H9 (cell line): ENCODE measurements around the gene TGM3. TPM values are rescaled to one million over a fixed set of nuclear protein-coding genes. Genes with fewer than 3 reads are reported as not detected.

Experiments
- DNase-seq: peaks from one replicate; pipeline ENCODE4 v3.0.0-alpha.2; 2017
- H2AFZ ChIP-seq: one replicate; pipeline ENCODE4 v1.6.1; 2013; ENCODE audit warnings: mild to moderate bottlenecking, low read length, control low read depth, moderate library complexity
- H2AK5ac ChIP-seq: 2 replicates; pipeline ENCODE4 v1.6.1; 2013; ENCODE audit warnings: low read length, control low read depth, mixed read lengths; ENCODE audit not compliant: insufficient read length
- H2BK120ac ChIP-seq: one replicate; pipeline ENCODE4 v1.6.1; 2013; ENCODE audit warnings: low read depth, mild to moderate bottlenecking, low read length, control low read depth, inconsistent platforms; ENCODE audit not compliant: poor library complexity, severe bottlenecking
- H2BK12ac ChIP-seq: 2 replicates; pipeline ENCODE4 v1.6.1; 2013; ENCODE audit warnings: low read length, control low read depth, mixed read lengths, low read depth; ENCODE audit not compliant: insufficient read length
- H2BK15ac ChIP-seq: 2 replicates; pipeline ENCODE4 v1.6.1; 2013; ENCODE audit warnings: low read depth, low read length, control low read depth
- H2BK20ac ChIP-seq: one replicate; pipeline ENCODE4 v1.6.1; 2013; ENCODE audit warnings: low read depth, mild to moderate bottlenecking, low read length, control low read depth, inconsistent platforms; ENCODE audit not compliant: poor library complexity, severe bottlenecking
- H2BK5ac ChIP-seq: 2 replicates; pipeline ENCODE4 v1.6.1; 2013; ENCODE audit warnings: low read length, control low read depth, mixed read lengths; ENCODE audit not compliant: insufficient read length
- H3K14ac ChIP-seq: 2 replicates; pipeline ENCODE4 v1.6.1; 2013; ENCODE audit warnings: low read length, control low read depth; ENCODE audit not compliant: insufficient read depth
- H3K18ac ChIP-seq: 2 replicates; pipeline ENCODE4 v1.6.1; 2013; ENCODE audit warnings: low read depth, mild to moderate bottlenecking, mixed read lengths, low read length, control low read depth; ENCODE audit not compliant: insufficient read length
- H3K23ac ChIP-seq: 2 replicates; pipeline ENCODE4 v1.6.1; 2013; ENCODE audit warnings: low read length, control low read depth, mixed read lengths, low read depth; ENCODE audit not compliant: insufficient read length
- H3K23me2 ChIP-seq: 2 replicates; pipeline ENCODE4 v1.6.1; 2013; ENCODE audit warnings: low read depth, mild to moderate bottlenecking, mixed read lengths, low read length, control low read depth; ENCODE audit not compliant: insufficient read length, poor library complexity, severe bottlenecking
- H3K27ac ChIP-seq: 2 replicates; pipeline ENCODE4 v1.5.1; 2013; ENCODE audit warnings: low read length, control low read depth, mixed read lengths, low read depth; ENCODE audit not compliant: insufficient read length
- H3K27me3 ChIP-seq: 2 replicates; pipeline ENCODE4 v1.6.1; 2013; ENCODE audit warnings: low read length, control low read depth, inconsistent platforms; ENCODE audit not compliant: insufficient read depth
- H3K4ac ChIP-seq: 2 replicates; pipeline ENCODE4 v1.6.1; 2013; ENCODE audit warnings: low read depth, mild to moderate bottlenecking, control low read depth, inconsistent platforms, low read length, moderate library complexity
- H3K4me1 ChIP-seq: 2 replicates; pipeline ENCODE4 v1.6.1; 2013; ENCODE audit warnings: low read length, control low read depth, inconsistent platforms; ENCODE audit not compliant: insufficient read depth
- H3K4me2 ChIP-seq: 2 replicates; pipeline ENCODE4 v1.6.1; 2013; ENCODE audit warnings: low read length, control low read depth, mixed read lengths; ENCODE audit not compliant: insufficient read length, insufficient read depth
- H3K56ac ChIP-seq: 2 replicates; pipeline ENCODE4 v1.6.1; 2013; ENCODE audit warnings: low read depth, mild to moderate bottlenecking, mixed read lengths, low read length, control low read depth; ENCODE audit not compliant: insufficient read length
- H3K79me1 ChIP-seq: 2 replicates; pipeline ENCODE4 v1.6.1; 2013; ENCODE audit warnings: low read depth, mild to moderate bottlenecking, moderate library complexity, low read length, control low read depth, inconsistent platforms; ENCODE audit not compliant: insufficient read depth, poor library complexity, severe bottlenecking
- H3K79me2 ChIP-seq: 2 replicates; pipeline ENCODE4 v1.6.1; 2013; ENCODE audit warnings: low read length, control low read depth, inconsistent platforms; ENCODE audit not compliant: insufficient read depth
- H3K9ac ChIP-seq: 2 replicates; pipeline ENCODE4 v1.6.1; 2013; ENCODE audit warnings: low read length, control low read depth, mixed read lengths; ENCODE audit not compliant: insufficient read length; ENCODE audit errors: extremely low read depth
- H3K9me3 ChIP-seq: one replicate; pipeline ENCODE4 v1.6.1; 2013; ENCODE audit warnings: low read depth, low read length, inconsistent platforms; ENCODE audit not compliant: control insufficient read depth
- H3T11ph ChIP-seq: one replicate; pipeline ENCODE4 v1.6.1; 2013; ENCODE audit warnings: mild to moderate bottlenecking, low read length, control low read depth, inconsistent platforms
- H4K20me1 ChIP-seq: one replicate; pipeline ENCODE4 v1.6.1; 2013; ENCODE audit not compliant: control insufficient read depth, insufficient read length, insufficient read depth
- H4K5ac ChIP-seq: 2 replicates; pipeline ENCODE4 v1.6.1; 2013; ENCODE audit warnings: low read depth, mild to moderate bottlenecking, mixed read lengths, low read length, control low read depth; ENCODE audit not compliant: insufficient read length
- H4K8ac ChIP-seq: replicated peaks from 2 replicates; pipeline ENCODE4 v1.6.1; 2013; ENCODE audit warnings: low read length, control low read depth, mixed read lengths, low read depth; ENCODE audit not compliant: insufficient read length
- H4K91ac ChIP-seq: 2 replicates; pipeline ENCODE4 v1.6.1; 2013; ENCODE audit warnings: low read depth, mild to moderate bottlenecking, moderate library complexity, mixed read lengths, low read length, control low read depth; ENCODE audit not compliant: insufficient read length
- H3K27ac Mint-ChIP-seq, 3 experiments: 2 replicates in 2 of 3; 3 replicates in 1 of 3; pipeline ENCODE4 v1.8.0; 2020 to 2021; ENCODE audit warnings: mixed read lengths in 3 of 3, mild to moderate bottlenecking in 1 of 3, moderate library complexity in 1 of 3
- H3K27me3 Mint-ChIP-seq: 2 replicates; pipeline ENCODE4 v1.8.0; 2021; ENCODE audit warnings: low read depth, mild to moderate bottlenecking, moderate library complexity, mixed read lengths
- H3K36me3 Mint-ChIP-seq, 3 experiments: 2 replicates in 2 of 3; 3 replicates in 1 of 3; pipeline ENCODE4 v1.8.0; 2020 to 2021; ENCODE audit warnings: low read depth in 3 of 3, mixed read lengths in 3 of 3; ENCODE audit not compliant: insufficient read depth in 1 of 3
- H3K4me1 Mint-ChIP-seq, 2 experiments: 2 replicates each; pipeline ENCODE4 v1.8.0; 2020; ENCODE audit warnings: mixed read lengths in 2 of 2
- H3K4me3 Mint-ChIP-seq, 2 experiments: 2 replicates in 1 of 2; 3 replicates in 1 of 2; pipeline ENCODE4 v1.8.0; 2020 to 2021; ENCODE audit warnings: mild to moderate bottlenecking in 2 of 2, mixed read lengths in 2 of 2, moderate library complexity in 1 of 2
- H3K9me3 Mint-ChIP-seq, 2 experiments: 2 replicates in 1 of 2; 3 replicates in 1 of 2; pipeline ENCODE4 v1.8.0; 2020; ENCODE audit warnings: mild to moderate bottlenecking in 2 of 2, mixed read lengths in 2 of 2, moderate library complexity in 1 of 2
- WGBS: extraction: QIAGEN DNeasy Blood & Tissue Kit; methylation state at CpG from one replicate; pipeline ENCODE4 v1.1.7; 2013; ENCODE audit warnings: missing lambda C conversion rate, low lambda C conversion rate, mixed read lengths; ENCODE audit not compliant: insufficient read length; ENCODE audit errors: extremely low coverage; 5-methylcytosine and 5-hydroxymethylcytosine counted together
- total RNA-seq: library from RNA; stranded (reverse); gene quantifications from 2 replicates; pipeline ENCODE4 v1.2.1, GENCODE V29; 2021
- TF ChIP-seq, protein P1 (sequence below): fragments of 200-600 bp; sonication (generic); conservative IDR thresholded peaks from 3 replicates; pipeline ENCODE4 v1.8.0; 2021; ENCODE audit warnings: antibody characterized with exemption, mild to moderate bottlenecking

TGM3 gene
- total RNA-seq, 1 experiment from 2014 or later = not detected

GRCh38 chr20:2340823-2341222, 45.0 kb downstream of the TGM3 start:
- Histone ChIP-seq H4K5ac (no peak overlapping the region), H2BK15ac (no peak overlapping the region), H3T11ph (no peak overlapping the region), H3K23me2 (no peaks in the 10 kb centered on the region), H3K18ac (no peak overlapping the region), H3K4me2 (no peak overlapping the region), H2AFZ (no peak overlapping the region), H3K4ac (no peak overlapping the region), H3K79me2 (no peaks in the 10 kb centered on the region), H3K23ac (no peak overlapping the region), H2BK20ac (no peak overlapping the region), H3K14ac (no peak overlapping the region), H4K8ac (no peak overlapping the region), H4K91ac (no peak overlapping the region), H2AK5ac (no peak overlapping the region), H3K9me3 (no peaks in the 10 kb centered on the region), H3K9ac (no peak overlapping the region), H2BK120ac (no peak overlapping the region), H2BK12ac (no peak overlapping the region), H2BK5ac (no peak overlapping the region), H3K56ac (no peak overlapping the region), H3K27ac (no peak overlapping the region), H4K20me1 (no peaks in the 10 kb centered on the region), H3K4me1 (no peaks in the 10 kb centered on the region), H3K79me1 (no peaks in the 10 kb centered on the region), H3K27me3 (no peaks in the 10 kb centered on the region)
- H3K9me3 Mint-ChIP-seq = no peaks in the 10 kb centered on the region
- no peak overlapping the region for H3K4me3 Mint-ChIP-seq
- no CpG with 5 or more reads among the region's 6 CpGs for WGBS
- H3K36me3 Mint-ChIP-seq = no peaks in the 10 kb centered on the region
- TF ChIP-seq, protein P1, sequence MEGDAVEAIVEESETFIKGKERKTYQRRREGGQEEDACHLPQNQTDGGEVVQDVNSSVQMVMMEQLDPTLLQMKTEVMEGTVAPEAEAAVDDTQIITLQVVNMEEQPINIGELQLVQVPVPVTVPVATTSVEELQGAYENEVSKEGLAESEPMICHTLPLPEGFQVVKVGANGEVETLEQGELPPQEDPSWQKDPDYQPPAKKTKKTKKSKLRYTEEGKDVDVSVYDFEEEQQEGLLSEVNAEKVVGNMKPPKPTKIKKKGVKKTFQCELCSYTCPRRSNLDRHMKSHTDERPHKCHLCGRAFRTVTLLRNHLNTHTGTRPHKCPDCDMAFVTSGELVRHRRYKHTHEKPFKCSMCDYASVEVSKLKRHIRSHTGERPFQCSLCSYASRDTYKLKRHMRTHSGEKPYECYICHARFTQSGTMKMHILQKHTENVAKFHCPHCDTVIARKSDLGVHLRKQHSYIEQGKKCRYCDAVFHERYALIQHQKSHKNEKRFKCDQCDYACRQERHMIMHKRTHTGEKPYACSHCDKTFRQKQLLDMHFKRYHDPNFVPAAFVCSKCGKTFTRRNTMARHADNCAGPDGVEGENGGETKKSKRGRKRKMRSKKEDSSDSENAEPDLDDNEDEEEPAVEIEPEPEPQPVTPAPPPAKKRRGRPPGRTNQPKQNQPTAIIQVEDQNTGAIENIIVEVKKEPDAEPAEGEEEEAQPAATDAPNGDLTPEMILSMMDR = no peak
- no peaks in the 10 kb centered on the region; a peak in 1 of 4 replicates for H3K4me1 Mint-ChIP-seq
- DNase-seq = no peak
- no peaks in the 10 kb centered on the region; the same call in none of the 2 replicates for H3K27me3 Mint-ChIP-seq
- H3K27ac Mint-ChIP-seq = peak overlapping the region in 1 of 3 experiments; percentile 59; a peak in 1 of 7 replicates
